Inflammatory macrophage (primary cell): ENCODE measurements around the gene LEP.

Experiments
- DNase-seq, 2 donors: peaks; one replicate each; pipeline ENCODE4 v3.0.0-alpha.2; 2020 to 2022
- total RNA-seq, 18 experiments: gene quantifications; one replicate each; lab custom pipeline; 2026; ENCODE audit warnings: mixed read lengths in 6 of 18, inconsistent platforms in 2 of 18; lab: John Stamatoyannopoulos, UW

Gene LEP
- total RNA-seq = 0 to 0.32 (median 0) reads per million in 18 experiments

DNA sequence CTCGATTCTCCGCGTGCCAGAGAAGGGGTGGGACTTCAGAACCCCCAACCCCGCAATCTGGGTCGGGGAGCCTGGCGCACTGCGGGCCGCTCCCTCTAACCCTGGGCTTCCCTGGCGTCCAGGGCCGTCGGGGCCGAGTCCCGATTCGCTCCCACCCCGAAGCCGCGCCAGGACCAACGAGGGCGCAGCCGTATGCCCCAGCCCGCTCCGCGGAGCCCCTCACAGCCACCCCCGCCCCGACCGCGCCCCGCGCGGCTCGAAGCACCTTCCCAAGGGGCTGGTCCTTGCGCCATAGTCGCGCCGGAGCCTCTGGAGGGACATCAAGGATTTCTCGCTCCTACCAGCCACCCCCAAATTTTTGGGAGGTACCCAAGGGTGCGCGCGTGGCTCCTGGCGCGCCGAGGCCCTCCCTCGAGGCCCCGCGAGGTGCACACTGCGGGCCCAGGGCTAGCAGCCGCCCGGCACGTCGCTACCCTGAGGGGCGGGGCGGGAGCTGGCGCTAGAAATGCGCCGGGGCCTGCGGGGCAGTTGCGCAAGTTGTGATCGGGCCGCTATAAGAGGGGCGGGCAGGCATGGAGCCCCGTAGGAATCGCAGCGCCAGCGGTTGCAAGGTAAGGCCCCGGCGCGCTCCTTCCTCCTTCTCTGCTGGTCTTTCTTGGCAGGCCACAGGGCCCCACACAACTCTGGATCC is at the start of gene LEP:
Gene LEP (plus strand): TSS at position 583 of the 691 bp plus-strand sequence. CDS start 10,741 bp downstream, outside the sequence.
- no peak for DNase-seq

DNA sequence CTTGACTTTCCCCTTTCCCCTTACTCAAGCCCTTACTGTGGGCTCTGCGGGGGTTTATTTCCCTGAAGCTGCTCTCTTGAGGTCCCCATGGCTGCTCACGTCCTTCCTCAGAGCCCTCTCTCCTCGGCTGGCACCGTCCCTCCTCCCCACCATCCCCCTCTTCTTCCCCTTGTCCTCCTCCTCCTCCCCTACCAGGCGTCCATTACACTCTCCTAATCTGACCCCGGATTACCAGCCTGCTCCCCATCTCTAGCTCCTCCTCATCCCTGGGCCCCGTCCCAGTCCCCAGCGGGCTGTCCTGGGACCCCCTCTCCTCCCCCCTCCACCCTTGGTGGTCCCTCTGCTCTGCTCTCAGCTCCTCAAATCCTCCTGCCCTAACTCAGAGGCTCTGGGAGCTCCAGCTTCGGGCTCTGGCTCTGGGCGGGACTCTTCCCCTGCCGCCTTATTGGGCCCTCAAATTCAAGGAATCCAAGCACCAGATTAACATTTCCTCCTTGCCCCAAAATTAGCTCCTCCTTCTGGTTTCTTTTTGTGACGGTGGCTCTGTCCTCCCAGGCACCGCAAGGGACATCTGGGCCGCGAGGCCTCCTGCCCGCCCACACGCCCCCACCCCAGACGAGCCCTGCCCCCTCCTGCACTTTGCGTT is 48.5 kb upstream of the LEP start:
- no peak for DNase-seq

DNA sequence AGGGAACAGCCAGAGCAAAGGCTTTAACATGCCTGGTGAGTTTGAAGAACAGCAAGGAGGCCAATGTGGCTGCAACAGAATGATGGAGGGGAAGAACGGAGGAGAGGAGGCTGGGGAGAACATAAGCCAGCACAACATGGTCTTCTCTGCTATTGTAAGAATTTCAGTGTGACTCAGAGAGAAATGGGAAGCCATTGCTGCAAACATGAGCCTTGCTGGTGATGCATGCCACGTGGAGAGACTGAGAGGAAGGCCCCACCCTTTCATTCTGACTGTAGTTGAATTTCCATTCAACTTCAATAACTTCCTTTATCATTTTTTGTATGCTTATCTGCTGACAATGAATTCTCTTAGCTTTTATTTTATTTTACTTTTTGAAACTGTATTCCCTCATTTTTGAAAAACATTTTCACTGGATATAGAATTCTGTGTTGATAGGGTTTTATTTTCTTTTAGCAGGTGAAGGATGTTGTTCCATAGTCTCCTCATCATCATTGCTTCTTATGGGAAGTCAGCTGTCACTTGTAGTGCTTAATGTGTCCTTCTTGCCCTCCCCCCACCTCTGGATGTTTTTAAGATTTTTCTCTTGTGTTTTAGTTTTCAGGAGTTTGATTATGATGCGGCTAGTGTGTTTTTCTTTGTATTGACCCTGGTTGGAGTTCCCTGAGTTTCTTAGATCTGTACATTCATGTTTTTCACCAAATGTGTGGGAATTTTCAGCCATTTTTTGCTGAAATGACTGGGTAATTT is 46.4 kb upstream of the LEP start:
- peak; percentile 18 to 21 for DNase-seq

DNA sequence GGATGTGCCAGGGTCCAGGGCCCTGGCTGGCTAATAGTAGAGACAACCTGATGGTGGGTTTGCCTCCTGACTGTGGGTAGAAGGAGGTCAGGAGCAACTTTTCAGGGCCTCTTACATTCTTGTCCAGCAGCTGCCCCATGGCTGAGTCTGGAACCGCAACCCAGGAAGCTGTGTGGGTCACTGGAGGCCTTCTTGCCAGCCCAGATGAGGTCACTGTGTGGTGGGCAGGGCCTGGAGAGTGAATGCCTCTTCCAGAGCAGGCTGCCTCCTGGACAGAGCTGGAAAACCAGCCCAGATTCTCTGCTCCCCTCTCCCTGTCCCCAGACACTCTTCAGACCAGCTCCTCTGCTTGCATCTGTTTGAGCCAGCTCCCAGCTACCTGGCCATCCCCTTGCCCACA is 43.5 kb upstream of the LEP start:
- peak in 1 of 2 donors; percentile 23 for DNase-seq

DNA sequence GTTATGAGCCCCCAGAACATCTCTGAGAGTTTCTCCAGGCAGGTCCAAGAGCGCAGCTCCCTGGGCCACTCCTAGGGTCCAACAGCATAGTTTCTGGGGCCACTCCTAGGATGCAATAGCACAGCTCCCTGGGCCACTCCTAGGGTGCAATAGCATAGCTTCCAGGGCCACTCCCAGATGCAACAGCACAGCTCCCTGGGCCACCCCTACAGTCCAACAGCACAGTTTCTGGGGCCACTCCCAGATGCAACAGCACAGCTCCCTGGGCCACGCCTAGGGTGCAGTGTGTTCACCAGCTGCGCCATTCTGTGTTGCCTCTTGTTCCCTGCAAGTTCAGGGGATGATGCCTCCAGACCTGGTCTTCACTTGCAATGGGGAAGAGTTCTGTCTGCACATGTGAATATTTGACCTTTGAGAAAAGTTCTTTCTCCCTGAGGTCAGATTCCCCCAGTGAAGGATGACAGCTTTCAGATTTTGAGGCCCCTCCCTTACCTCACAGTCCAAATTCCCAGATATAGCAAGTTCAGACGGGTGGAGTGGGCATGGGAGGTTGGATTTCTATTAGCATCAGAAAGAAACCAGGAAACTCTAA is 43.0 kb upstream of the LEP start:
- DNase-seq = no peak

DNA sequence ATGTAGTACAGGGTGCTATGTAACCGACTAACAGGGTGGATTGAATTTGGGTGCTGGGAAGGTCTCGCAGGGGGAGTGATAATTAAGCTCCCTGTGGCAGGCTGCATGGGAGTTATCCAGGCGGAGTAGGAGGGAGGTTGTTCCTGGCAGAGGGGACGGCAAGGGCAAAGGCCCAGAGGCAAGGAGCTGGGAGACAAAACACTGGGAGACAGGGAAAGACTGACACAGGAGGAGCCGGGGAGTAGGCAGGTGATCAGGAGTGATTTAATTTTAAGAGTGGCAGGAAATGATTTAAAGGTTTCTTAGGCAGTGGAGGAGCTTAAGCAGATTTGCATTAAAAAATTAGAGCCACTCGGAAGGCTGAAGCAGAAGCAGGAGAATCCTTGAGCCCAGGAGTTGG is 40.7 kb upstream of the LEP start:
- no peak for DNase-seq

DNA sequence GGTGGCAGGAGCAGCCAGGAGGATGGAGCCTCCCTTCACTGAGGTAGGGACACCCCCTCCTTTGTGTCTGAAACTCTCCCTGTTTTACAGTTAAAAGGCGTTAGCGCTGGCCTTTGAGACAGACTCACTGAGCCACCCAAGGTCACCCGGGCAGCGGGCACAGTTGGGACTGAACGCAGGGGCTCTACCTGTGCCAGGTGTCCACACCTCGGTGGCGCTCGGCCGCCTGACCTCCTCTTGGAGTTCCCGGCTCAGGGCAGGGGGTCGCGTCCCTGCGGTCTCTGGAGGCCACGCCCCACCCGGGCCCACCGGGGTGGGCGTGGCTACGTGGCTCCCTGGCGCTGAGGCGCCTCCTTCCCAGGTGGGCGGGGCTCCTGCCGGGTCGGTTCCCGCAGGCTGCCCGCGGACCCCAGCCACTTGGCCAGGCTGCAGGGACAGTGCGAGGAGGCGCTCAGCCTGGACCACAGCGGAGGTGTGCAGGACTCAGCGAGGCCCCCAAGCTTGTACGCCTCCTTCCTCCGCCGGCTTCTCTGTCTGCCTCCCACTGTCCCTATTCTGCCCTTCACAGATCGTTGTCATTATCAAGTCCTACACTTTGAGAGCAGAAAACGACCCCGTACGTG is 39.9 kb upstream of the LEP start:
- no peak for DNase-seq

DNA sequence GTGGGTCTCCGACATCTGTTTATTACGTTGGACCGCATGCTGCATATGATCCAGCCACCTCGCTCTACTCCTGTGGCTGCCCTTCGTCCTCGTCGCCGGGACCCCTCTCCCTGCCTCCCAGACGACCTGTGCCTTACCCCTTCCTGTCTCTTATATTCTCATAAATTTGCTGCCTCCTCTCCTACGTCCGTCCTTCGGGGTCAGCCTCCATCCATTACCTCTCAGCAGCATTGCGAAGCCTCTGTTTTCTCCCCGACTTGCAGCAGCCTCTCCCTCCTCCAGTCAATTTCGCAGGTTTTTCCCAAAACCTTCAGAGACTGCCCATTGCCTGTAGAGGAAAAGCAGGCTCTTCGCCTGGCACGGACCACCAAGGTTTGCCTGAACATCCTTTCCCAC is 39.4 kb upstream of the LEP start:
- no peak for DNase-seq

DNA sequence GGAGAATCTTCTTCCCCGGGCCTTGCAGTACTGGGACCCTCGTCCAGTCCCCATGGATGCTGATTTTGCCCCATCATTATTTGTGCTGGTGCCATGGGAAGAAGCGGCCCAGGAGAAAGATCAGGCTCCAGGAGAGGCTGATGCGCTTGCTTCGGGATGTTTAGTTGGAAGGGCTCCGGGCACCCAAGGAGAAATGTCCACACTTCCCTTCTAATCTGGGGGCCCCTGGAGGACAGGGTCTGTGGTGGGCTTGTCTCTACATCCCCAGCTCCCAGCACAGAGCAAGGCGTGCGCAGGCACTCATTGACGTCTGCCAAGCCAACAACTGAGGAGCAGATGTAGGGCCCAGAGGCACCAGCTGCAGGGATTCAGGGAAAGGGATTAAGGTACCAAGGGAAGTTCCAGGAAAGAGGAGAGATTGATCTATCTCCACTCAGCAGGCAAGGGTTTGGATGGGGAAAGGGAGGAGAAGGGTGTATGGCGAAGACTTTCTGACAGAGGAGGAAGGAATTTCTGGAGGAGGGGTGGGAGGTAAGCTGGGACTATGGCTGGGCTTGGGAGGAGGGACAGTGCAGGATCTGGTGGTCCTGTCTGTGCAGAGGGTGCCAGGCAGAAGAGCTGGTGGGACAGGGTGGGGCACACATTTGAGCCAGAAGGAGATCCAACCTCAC is 38.7 kb upstream of the LEP start:
- DNase-seq = no peak

DNA sequence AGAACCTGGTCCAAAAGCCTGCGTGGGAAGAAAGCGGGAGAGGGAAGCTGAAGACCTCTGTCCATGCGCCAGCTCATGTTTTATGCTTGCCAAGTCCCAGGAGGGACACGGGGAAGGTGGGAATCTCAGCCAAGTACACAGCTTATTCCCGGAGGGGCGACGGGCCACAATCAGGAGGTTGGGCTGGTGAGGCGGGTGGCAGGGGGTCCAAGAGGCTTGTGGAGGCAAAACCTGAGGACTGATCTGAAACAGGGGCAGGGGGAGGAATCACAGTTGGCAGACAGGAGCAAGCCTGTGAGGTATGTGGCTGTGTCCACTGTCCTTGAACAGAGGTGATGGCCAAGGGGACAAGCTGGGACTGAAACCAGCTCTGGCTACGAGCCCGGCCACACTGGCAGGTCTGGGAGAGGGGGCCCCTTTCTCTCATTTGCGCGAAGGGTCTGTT is 38.0 kb upstream of the LEP start:
- no peak for DNase-seq

DNA sequence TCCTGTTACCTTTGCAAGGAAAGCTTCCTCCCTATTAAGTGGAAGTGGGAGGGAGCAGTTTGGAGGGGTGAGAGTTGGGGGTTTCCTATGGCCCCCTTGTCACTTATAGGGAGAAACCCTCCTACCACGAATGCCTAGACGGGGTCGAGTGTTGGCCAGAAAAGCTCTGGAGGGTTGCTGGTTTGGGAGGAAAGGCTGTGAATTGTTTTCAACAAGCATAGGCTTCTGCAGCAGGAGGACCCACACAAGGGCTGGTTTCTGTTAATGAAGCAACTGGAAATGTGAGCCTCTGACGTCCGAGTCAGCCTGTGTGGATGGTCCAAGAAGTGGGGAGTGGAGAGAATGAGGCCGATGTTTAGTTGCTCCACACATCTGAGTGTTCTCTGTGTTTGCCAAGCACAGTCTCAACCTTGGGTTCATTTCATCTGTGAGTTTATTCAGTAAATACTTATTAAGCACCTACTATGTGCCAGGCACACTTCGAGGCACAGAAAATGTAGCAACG is 37.3 kb upstream of the LEP start:
- no peak for DNase-seq

DNA sequence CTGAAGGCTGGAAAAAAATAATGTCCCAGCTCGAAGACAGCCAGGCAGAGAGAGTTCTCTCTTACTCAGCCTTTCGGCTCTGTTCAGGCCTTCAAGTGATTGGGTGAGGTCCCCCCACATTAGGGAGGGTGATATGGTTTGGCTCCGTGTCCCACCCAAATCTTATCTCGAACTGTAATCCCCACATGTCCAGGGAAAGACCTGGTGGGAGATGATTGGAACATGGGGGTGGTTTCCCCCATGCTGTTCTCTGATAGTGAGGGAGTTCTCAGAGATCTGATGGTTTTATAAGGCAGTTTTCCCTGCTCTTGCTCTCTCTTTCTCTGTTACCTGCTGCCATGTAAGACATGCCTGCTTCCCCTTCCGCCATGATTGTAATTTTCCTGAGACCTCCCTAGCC is 36.6 kb upstream of the LEP start:
- DNase-seq = no peak

DNA sequence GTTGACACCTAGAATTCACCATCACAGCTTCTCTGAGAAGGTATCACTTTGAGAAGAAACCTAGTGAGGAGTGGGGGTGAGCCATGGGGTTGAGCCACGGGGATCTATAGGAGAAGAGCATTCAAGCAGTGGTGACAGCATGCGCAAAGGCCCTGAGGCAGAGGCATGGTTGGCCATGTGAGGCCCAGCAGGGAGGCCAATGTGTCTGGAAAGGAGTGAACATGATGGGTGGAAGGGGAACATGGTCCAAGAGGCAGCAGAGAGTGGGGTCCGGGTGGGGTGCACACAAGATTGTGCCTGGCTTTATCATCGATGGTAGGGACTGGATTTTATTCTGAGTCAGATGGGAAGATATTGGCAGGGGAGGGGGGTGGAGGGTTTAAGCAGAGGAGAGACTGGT is 36.0 kb upstream of the LEP start:
- DNase-seq = no peak

DNA sequence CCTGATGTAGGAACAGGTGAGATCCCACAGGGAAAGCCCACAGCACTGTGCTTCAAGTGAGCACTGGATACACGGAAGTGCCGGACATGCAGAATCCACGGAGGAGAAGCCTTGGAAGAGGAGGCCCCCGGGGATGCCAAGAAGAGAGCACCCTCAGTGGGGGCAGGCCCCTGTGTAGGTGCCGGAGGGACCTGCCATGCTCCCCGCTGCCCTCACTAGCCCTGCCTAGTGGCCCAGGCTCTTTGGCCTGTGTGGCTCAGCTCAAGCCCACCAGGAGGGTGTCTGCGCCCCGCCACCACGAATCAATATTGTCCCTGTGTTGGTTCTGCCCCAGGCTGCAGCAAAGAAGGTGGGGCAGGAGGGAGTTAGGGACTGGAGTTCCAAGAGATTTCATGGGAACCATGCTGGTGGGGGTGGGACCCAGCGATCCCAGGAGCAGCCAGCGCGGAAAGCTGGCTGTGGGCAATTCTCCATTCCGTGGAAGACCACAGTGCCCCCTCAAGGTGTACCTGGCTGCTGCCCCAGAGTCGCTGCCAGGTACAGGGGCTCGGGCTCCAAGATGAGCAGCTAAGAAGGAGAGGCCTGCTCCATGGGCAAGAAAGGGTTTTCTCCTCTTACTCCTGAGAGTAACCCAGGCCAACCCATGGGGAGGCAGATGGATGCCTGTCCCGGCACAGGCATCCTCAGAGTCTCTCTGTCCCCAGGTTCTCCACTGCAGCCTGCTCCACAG is 34.9 kb upstream of the LEP start:
- no peak for DNase-seq

DNA sequence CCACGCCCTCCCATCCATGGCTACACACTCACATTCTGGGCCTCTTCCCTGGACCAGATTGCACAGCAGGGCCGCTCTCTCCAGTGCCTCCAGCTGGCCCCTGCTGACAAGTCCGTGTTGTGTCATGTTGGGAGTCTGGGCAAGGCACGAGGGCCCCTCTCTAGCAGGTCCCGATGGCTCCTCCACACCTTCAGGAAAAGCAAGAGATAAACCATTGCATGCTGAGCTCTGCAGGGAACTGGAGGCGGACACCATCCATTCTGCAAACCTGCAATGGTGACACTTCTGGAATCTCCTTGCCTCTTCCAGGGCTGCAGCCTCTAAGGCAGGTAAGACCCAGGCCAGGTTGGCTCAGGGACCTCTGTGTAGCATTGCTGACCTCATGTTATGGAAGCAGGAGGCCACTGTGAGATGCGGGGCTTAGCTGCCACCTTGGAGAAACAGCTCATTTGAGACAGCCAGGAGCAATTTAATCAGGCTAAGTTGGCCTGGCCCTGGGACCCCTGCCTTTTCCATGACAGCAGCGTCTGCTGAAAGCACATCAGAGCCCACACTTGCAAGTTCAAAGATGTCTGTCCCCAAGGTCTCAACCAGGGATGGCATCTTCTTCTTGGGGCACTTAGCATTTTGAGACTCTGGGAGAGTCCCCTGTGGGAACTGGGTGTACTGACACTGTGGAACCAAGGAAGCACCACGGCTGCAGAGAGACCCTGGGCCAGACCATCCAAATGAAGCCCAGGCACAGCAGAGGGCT is 34.2 kb upstream of the LEP start:
- no peak for DNase-seq

DNA sequence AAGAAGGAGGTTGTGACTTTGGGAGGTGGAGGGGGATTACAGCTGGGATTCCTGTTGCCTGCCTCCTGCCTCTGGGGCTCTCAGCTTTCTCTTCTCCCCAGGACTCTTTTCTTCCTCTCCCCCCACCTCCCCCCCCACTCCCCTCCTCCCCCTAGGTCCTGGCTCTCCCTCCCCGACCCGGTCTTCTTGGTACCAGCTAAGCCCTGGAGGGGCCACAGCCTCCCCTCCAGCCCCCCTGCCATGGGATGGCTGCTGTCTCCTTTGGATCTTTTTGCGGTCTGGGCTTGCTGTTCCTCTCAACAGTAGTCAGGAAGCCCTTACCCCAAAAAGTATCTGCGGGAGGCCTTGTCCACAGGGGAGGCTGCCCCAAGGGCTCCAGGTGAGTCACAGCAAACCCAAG is 33.5 kb upstream of the LEP start:
- no peak for DNase-seq

DNA sequence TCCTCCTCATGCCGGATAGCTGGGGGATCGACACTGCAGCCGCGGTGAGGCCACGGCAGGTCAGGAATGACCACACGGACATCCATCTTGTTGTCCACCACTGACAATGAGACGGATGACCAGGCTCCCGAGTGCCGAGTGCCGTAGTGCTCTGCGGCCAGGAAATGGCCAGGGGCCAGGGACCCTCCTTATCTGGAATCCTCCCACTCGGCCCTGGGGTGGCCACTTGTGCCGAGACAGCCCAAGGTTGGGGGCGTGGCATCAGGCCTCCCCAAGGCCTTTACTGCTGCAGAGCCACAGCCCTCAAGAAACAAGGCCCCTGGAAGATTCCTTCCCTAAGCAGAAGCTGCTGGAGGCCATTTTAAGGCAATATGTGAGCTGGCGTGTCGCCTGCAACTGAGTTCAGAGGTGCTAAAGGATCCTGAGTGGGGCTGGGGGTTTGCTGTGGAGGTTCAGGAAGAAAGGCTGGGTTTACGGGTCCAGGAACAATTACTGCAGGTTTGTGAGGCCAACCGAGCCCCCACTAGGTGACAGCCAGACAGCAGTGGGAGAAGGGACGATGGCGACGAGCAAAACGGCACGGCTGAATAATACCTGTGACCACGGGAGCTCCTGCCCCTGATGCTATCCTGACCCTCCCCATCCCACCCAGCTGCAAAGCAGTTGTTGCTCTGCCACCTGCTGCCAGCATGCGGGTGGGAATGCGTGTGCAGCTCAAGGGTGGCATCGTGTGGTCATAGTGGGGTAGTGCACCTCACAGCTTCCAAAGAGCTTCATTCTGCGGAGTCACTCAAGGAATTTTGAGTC is 31.6 kb upstream of the LEP start:
- DNase-seq = peak; percentile 86 to 87

DNA sequence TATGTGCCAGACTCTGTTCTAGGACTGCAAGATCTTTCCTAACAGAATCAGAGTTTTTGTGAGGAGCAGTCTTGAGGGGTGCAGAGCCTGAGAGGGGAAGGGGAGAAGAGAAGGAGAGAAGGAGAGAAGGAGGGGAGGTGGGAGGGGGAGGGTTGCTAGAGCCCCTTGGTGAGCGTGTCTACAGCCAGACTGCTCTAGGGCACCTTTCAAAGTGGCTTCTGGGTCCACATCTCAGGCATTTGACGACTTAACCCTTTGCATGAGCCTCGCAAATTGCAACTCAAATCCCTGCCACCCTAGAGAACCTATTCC is 31.1 kb upstream of the LEP start:
- no peak for DNase-seq

DNA sequence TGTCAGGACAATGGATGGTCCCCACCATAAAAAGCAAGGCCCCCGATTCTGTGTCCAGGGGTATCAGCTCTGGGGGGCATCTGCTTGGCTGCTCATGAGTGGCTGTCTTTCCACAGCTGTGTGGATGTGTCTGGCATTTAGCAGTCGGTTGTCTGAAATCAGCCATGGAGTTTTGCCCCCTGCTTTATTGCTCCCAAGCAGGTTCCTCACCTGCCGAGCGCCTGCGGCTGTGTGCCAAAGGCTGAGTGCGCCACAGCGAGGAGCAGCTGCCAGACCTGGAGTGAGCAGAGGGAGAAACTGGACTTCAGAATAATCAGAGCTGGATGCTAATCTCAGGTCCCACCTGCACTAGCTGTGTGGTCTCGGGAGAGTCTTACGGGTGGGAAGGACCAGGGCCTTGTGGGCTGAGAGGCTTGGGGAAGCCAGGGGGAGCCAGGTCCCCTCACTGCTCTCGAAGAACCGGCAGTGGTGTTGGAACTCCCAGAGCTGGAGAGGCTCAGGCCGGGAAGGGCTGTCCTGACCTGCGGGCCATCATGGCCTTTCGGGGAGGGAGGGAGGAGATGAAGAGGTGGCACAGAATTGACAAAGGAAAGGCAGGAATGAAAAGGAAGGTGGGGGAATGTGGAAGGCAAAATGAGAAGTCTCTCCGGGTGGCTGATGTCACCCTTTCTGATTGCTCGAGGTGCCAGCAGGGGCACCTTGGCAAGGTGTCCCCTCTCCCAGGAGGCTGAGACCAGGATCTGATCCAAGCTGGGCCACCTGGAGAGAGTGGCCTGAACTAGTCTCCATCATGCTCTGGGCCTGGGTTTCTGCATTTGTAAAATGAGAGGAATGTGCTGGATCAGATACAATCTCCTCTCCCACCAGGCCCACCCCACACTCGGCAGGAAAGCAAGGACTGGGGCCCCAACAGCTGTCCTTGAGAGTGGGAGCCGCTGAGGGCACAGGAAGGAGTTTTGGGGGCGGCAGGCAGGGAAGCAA is 30.2 kb upstream of the LEP start:
- no peak for DNase-seq
